Measurements from ENCODE around the gene PLEKHG4B.
A peak's percentile ranks its signal among the peaks of the same experiment; 100 is the strongest.

PLEKHG4B gene

DNA sequence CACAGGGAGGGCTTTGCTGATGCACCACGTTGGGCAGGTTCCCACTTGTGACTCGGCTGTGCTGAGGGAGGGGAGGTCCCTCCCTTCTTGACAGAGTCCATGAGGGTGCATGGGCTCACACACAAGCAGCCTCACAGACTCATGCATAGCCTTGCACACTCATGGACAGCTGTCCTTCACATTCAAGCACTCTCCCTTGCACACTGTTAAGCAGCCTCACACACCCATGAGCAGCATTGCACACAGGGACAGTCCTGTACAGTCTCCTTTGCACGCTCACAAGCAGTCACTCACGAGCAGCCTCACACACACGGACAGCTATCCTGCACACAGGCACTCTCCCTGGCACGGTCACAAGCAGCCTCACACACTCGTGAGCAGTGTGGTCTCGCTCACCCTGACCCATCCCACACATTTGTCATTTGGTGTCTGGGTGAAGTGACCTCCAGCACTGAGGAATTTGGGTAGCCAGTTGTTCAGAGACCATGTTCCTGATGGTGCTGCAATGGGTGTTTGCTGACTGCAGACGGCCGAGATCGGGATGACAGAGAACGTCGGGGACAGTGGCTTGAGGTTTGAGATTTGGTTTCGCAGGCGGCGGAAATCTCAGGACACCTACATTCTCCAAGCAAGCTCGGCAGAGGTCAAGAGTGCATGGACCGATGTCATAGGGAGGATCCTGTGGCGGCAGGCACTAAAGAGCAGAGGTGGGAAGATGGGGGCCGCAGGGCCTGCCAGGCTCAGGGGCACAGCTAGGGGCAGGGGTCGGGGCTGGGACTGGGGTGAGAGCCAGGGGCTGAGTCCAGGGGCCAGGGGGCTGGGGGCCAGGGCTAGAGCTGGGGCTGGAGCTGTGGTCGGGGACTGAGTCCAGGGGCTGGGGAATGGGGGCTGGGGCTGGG lies 81.7 kb downstream of the PLEKHG4B start:
- no peak for DNase-seq

GRCh38 chr5:174291-174600 lies 82.3 kb downstream of the PLEKHG4B start:
- no peak for DNase-seq

DNA sequence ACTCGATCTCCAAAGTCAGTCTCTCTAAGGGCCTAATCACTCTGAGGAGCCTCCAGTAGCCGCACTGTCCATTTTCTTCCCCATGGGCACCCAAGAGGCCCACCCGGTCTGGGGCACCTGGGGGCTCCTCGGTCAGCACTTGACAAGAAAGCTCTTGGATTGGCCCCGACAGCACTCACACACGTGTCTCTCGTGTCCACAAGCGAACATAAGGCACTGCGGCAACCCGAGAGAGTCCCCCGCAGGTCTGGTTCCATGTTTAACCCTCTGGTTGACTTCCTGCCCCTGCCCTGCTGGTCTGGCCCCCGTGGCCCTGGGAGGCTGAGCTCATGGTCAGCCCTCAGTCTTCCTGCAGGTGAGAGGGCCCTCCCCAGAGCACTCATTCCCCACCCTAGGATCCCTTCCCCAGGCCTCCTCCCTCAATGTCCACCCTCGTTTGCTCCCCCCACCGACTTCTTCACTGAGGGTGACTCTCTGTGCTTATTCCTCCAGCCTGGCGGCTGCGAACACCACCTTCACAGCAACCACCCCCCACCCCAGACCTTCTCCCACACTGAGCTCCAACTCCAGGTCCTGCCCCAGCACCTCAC lies 83.0 kb downstream of the PLEKHG4B start:
- DNase-seq: no peak

DNA sequence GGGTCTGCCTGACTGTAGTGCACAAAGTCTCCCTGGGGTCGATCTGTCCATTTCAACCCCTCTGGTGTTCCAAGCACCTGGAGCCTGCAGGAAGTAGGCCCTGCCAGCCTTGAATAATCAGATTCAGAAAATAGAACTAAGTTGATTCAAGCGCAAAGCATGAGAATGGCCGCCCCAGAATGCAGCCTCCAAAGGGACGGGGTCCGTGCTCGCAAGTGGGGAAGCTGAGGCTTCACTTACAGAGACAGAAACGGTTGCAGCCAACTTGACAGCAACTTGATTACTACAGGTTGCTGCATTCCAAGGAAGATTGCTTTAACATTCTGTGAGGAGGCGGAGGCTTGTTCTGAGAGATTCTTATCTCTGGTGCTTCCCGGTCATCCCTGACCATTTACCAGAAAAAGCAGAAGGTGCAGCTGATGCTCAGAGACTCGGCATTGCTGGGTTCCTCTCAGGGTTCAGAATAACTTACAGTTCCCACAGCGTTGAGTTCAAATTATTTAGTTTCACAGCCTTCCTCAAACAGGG lies 84.4 kb downstream of the PLEKHG4B start:
- DNase-seq: no peak

DNA sequence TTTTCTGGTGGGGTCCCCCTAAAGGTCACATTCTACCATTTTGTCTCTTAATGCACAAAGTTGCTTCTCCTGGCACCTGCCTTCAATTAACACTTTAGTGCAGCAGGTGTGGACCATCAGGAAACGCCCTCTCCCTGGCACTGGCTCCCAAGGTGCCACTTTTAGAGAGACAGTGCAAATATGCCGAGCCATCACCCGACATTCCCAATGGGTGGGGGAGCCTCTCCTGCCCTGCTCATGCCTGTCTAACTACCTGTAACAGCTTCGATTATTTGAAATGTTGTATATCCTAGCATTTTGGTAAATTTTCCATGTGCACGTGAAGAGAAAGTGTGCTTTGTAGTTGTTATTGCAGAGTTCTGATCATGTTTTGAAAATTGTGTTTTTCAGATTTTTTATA lies 86.1 kb downstream of the PLEKHG4B start:
- DNase-seq: no peak

DNA sequence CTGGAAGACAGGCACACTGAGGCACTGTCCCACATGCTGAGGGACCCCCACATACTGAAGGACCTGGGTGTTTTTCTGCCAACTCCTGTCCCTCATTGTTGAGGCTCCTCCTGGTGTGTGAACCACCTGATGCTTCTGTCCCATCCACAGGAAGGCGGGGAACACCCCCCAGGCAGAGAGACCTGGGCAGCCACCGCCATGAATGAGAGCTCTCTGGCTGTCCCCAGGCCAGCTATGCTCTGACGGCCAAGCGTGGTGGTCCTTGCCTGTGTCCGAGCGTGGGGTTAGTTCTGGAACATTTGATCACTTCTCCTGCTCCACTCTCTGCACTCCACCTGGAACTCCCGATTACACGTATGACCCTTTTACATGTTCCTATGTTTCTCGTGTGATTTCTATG lies 87.4 kb downstream of the PLEKHG4B start:
- no peak for DNase-seq

DNA sequence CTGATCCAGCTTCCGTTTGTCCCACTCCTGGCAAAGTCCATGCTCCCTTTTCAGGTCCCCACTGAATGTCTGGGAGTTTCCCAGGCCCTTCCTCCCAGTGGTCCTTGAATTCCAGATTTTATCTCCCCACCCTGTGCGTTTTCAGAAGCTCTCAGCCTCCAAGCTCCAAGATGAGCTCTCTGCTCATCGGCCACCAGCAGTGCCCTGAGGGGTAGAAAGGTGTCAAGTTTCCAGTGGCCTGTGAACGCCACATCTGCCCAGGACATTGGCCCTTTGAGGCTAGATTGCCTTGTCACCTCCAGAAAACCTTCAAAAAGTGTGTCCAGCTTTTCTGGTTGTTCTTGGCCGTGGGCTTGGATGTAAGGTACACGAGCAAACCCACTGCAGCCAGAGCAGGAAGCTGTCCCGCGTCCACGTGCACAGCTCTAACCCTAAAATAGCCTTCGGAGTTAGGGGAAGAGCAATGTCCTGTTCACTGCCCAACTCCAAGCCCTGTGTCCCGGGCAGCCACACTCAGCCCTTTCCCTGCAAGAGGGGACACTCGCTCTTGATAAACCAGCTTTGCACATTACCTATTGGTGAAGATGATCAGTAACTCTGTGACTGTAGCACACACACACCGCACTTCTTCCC lies 88.4 kb downstream of the PLEKHG4B start:
- DNase-seq: no peak

GRCh38 chr5:181160-181559 lies 89.2 kb downstream of the PLEKHG4B start:
- no peak for DNase-seq

DNA sequence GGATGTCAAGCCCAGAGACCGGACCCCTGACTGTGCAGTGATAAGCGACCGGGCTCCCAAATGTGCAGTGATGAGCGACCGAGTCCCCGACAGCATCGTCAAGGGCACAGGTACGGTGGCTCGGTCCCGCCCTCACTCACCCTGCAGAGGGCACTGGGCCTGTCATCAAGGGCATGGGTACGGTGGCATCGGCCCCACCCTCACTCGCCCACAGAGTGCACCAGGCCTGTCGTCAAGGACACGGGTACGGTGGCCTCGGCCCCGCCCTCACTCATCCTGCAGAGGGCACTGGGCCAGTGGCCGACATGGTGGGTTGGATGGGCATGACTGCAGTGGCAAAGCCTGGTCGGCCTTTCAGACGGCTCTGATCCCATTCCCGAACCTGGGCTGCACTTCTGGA lies 89.6 kb downstream of the PLEKHG4B start:
- DNase-seq: no peak

- DNase-seq: no peak
Observed at GRCh38 chr5:182126-182525, 90.2 kb downstream of the PLEKHG4B start.

DNA sequence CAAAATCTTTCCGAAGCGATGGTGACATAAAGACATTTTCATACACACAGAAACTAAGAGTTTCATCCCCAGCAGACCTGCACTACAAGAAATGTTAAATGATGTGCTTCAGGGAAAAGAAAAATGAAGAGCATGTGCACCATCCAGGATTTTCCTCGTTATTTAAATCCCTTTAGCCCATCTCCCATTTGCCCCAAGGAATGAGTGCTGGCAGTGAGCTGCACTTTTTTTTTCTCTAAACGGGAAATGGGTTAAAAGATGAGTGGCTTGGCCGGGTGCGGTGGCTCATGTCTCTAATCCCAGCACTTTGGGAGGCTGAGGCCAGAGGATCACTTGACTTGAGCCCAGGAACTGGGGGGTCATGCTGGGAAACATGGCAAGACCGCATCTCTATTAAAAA lies 92.5 kb downstream of the PLEKHG4B start:
- DNase-seq: no peak

GRCh38 chr5:185095-186070 lies 93.4 kb downstream of the PLEKHG4B start:
- DNase-seq: no peak

- no peak for DNase-seq
Observed at GRCh38 chr5:186091-187041, 94.4 kb downstream of the PLEKHG4B start.

GRCh38 chr5:187042-187431 lies 95.1 kb downstream of the PLEKHG4B start:
- DNase-seq: no peak

- DNase-seq: no peak
Observed at GRCh38 chr5:187617-188451, 95.9 kb downstream of the PLEKHG4B start.

GRCh38 chr5:188488-189481 lies 96.8 kb downstream of the PLEKHG4B start:
- peak; percentile 87 to 88 for DNase-seq

DNA sequence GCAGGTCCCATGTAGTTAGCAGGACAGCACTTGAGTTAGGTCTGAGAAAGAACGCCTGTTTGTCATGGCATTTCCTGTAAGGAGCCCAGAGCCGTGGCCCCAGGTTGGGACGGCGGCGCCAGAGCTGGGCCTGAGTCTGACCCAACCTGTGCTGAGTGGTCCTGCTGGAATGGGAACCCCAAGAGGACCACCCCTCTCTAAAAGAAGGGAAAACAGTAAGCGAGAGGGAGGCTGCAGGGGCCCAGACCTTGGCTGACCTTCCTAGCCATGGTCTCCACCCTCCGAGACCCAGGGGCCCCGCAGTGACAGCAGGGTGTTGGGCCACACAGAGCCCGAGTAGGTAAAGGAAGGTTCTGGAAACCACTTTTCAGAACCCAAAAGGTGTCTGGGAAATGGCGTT lies 97.5 kb downstream of the PLEKHG4B start:
- DNase-seq: no peak

DNA sequence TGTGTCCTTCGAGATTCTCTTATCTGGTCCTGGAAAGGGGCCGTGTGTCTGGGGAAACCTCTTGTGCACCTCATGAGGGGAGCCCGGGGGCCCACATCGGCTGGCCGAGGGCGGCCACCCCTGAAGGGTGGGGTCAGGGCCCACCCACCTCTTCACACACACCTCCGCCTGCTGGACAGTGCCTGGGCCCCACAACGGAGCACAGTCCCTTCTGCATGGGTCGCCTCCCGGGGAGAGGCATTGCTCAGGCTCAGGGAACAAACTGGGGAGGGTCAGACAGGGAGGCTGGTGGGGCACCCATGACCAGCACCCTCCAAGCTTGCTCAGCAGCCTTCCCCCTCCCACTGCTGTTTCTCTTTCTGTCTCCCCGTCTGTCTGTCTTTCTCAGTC lies 98.0 kb downstream of the PLEKHG4B start:
- DNase-seq: no peak

DNA sequence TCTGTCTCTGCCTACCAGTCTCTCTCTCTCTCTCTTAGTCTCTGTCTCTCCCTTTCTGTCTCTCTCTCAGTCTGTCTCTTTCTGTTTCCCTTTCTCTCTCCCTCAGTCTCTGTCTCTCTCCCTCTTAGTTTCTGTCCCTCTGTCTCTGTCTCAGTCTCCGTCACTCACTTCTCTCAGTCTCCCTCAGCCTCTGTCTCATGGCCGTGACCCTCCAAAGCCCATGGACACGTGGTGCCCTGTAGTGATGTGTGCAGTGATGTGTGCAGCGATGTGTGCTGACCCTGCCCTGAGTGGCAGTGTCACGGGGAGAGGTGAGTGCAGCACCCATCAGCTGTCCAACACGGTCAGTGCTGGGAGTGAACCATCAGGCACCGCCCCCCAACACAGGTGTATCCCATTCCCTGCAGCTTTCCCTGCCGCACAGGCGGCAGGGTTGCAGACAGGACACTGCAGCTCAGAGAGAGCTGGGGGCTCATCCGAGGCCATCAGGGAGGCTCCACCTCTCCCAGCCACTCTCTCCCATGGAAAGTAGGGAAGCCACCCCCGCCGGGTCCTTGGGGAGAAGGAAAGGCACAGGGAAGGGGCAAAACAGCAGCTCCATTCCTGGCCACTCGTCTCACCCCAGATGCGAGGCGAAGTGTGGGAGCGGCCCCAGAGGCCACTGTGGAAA lies 98.5 kb downstream of the PLEKHG4B start:
- DNase-seq: no peak
